NCI-H2081 (cell line): Measurements from ENCODE around the gene TLL1.

Experiments used
- DNase-seq, 2 experiments: peaks; one replicate each; lab custom pipeline; 2025; lab: John Stamatoyannopoulos, UW

The TLL1 gene

GRCh38 chr4:165872461-165873297 is at the start of gene TLL1:
TSS of gene TLL1 (plus strand) at chr4:165873237. CDS start at chr4:165873905, 668 bp downstream.
- peak; percentile 44 to 66 for DNase-seq

DNA sequence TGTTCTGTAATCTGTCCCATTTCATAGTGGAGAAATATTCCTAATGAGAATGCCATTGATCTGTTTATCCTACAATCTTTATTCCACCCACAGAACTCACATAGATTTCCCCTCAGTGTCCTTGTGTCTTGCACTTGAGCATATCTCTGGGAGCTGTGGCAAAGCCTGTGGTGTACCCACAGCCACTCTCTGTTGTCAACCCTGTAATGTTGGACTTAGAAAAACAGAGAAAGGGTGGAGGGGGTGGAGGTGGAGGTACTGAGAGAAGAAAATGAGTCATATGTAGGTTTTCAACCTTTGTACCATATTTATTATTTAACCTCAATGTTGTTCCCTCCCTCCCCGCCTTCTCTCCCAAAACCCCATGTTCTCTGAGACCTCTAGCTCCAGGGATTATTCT is 46.9 kb upstream of the TLL1 start:
- no peak for DNase-seq

DNA sequence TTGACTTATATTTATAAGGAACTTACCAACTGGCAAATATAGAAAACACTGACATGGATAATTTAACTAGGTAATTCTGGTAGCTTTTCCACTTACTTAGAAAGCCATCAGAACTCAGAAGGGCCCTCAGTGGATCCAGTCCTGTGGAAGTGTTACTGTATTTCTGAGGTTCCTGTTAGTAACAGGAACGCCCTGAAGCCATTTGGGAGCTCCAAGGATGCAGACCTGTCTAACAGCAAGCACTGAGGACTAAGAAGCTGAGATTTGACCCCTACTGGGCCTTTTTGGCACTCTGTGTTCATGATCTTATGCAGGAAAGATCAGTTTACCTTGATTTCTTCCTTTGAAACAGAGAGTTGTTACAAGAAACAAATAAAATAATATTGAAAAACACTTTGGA is 46.0 kb upstream of the TLL1 start:
- no peak for DNase-seq

DNA sequence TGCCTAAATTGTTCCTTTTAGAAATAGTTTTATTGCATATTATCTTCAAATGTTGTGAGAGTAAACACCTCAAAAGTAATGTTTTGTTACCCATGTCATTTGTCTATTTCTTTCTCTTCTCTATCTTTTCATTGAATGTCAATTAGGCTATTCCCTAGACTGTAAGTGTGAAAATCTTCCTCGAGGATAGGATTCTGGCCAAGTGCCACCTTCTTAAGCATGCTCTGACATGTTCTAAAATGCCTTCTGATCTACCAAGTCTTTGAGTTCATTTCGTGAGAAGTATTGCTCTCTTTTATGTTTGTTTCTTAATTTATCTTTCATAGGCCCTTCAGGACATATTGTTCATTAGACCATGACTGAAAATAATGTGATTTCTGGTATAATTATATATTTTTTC is 44.1 kb upstream of the TLL1 start:
- no peak for DNase-seq

GRCh38 chr4:165834116-165834515 is 38.9 kb upstream of the TLL1 start:
- DNase-seq = peak; percentile 21 to 76

- no peak for DNase-seq
These were observed 34.5 kb upstream of the TLL1 start for GRCh38 chr4:165838575-165838974.

GRCh38 chr4:165839615-165840333 is 33.3 kb upstream of the TLL1 start:
- DNase-seq = peak in 1 of 2 experiments; percentile 44

DNA sequence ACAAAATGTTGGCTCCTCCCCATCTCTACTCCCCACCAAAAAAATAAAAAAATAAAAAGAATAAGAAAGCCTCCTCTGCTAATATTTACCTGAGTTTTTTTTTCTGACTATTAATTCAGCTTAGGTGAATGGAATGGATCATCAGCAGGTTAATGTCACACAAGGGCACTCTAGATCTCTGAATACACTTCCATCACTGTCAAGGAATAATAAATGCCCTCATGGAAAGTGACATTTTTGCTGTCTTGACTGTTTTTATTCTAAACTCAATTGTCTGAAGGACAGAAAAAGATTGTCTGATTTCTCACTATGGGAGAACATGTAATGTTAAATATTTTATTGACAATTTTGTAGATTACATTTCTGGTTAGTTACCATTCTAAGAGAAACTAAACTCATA is 30.4 kb upstream of the TLL1 start:
- no peak for DNase-seq

- DNase-seq = peak; percentile 22 to 78
These were observed 28.9 kb upstream of the TLL1 start for GRCh38 chr4:165844161-165844560.

DNA sequence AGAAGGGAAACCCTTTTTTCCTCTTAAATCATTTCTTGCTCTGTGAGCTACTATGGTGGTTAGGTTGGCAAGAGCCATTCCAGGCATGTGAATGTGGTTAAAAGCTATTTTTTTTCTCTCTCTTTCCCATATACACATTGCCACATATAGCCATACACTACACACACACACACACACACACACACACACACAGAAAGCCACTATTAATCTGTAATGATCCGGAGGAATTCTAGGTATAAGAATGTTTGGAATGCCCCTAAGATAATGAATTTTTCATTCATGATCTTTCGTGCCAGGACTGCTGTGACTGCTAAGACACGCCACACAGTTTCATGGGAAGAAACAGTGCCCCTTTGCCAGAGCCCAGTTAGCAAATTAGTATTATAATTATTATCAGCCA is 21.8 kb upstream of the TLL1 start:
- no peak for DNase-seq

- peak in 1 of 2 experiments; percentile 4 for DNase-seq
These were observed 17.8 kb upstream of the TLL1 start for GRCh38 chr4:165855191-165855590.

DNA sequence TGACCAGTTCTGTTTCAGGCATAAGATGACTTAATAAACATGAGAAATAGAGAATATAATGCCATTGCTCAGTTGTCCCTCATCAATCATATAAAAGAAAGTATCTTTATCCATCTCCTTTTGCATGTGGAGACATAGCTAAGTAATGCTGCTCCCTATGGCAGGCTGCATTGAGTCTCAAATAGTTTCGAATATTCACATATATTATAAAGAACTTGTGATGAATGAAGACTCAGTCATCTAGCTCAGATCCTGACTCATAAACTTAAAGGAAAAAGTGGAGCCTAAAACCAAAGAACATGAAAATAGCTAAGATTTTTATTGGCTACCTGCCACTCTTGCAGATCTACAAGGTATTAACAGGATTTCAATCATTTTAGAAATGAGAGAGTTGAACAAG is 11.7 kb upstream of the TLL1 start:
- DNase-seq = no peak

GRCh38 chr4:165864271-165864670 is 8.8 kb upstream of the TLL1 start:
- peak in 1 of 2 experiments; percentile 25 for DNase-seq

GRCh38 chr4:165866019-165866650 is 6.9 kb upstream of the TLL1 start:
- DNase-seq = no peak

GRCh38 chr4:165867961-165868360 is 5.1 kb upstream of the TLL1 start:
- no peak for DNase-seq

DNA sequence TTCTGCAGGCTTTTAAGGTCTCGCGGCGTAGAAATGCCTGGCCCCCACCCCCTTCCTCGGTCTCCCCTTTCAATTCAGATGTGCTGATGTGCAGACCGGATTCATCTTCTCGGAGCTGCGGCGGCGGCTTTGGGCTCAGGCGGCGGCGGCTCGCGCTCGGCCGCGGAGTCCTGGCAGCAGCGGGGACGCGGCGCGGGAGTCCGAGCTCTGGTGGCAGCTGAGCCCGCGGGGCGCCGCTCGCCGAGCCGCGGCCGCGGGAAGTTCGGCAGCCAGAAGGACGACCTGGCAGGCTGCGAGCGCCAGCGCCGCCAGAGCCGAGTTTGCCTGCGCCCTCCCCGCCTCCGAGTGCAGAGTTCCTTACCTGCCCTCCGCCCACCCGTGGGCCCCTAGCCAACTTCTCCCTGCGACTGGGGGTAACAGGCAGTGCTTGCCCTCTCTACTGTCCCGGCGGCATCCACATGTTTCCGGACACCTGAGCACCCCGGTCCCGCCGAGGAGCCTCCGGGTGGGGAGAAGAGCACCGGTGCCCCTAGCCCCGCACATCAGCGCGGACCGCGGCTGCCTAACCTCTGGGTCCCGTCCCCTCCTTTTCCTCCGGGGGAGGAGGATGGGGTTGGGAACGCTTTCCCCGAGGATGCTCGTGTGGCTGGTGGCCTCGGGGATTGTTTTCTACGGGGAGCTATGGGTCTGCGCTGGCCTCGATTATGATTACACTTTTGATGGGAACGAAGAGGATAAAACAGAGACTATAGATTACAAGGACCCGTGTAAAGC is 448 bp downstream of the TLL1 start:
- peak; percentile 59 to 69 for DNase-seq

DNA sequence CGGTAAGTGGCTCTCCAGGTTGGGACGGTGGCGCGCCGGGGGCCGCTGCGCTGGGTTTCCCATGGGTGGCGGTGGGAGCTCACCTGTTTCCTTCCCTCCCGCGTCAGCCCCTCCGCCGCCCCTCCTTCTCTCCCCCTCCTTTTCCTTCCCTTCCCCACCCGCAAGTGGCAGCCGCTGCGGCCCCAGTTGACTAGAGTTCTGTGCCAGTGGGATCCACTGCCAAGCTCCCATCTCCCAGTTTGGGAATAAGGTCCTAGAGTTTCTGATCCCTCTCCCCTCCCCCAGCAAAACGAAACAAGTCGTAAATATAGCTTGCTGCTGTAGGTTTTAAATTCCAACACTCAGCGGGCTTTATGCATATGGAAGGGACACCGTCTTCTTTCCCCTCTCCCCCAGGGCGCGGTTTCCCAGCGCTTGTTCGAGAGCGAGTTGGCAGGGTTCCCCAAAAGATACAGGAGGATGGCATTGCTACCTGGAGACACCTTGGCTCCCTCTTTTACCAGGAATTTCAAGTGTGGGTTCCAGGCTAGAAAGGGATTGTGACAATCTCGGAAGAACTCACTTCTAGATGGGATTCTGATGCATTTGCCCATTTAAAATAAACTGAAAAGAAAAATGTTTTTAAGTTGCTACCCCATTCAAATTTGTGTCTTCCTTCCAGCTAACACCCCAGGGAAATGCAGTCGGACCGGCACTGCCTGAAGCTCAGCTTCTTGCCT is 1.2 kb downstream of the TLL1 start:
- DNase-seq = peak; percentile 59 to 76

GRCh38 chr4:165874791-165875371 is 1.8 kb downstream of the TLL1 start:
- peak; percentile 52 to 88 for DNase-seq

DNA sequence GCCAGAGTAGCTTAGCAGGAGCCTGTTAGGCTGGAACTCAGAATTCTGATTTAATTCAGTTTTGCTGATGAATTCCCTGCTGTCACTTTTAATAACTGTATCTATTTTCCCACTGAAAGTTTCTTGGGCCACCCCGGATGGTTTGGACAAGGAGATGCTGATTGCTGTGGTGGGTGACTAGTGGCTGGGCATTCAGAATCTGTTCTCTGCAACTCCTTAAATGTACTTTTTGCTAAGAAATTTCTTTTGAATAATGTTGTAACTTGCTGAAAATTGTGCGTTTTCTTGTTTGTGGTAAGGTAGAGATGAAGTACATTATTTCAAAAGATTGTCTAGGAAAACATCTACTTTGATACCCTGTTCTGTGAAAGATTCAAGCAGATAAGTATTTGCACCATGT is 2.4 kb downstream of the TLL1 start:
- peak in 1 of 2 experiments; percentile 29 for DNase-seq

GRCh38 chr4:165877286-165877685 is 4.2 kb downstream of the TLL1 start:
- DNase-seq = peak; percentile 7 to 42

DNA sequence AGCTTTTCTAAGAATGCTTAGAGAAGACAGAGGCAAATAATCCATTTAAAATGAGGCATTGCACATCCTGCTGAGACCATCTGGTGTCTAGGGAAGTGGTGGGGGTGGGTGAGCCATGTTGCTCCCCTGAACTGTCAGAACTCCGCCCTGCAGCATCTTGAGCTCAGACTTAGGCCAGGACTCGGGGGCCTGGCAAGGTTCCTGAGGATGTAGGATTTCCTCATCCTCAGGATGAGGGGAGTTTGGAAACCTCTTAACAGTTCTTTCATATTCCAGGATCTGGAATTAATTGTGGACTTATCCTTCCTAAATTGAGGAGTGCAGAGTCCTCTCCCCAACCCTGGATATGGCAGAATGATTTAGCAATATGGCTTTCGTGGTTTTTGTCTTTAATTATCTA is 6.6 kb downstream of the TLL1 start:
- no peak for DNase-seq
